ENCODE data around the gene ENDOG.
"Not testable (repeated sequence)": the region's sequence is repeated elsewhere in the genome, so short reads cannot be mapped to it uniquely, and the experiment has no call there.

Gene ENDOG

DNA sequence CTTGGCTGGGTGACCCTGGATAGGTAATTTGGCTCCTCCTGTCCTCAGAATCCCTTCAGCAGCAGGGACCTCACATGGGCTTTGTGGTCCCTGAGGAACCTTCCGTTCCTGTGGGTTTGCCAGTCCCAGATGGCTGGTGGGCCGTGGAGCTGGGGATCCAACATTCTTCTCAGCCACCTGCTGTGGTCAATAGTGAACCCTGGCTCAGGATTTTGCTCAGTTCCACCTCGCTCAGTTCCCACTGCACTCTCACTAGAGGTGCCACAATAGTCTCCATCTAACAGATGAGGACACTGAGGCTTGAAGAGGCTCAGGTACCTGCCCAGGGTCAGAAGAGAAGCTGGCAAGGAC, 28.4 kb downstream of the ENDOG start:
- no peak for DNase-seq (ENCODE audit: low read depth, low spot score)
- Histone ChIP-seq H3K4me3 (ENCODE audit: low read length) (no peak overlapping the region), H3K27me3 (ENCODE audit: control insufficient read depth, insufficient read depth, low read length) (no peaks in the 10 kb centered on the region), H3K4me1 (ENCODE audit: control insufficient read depth, insufficient read depth, low read length) (no peaks in the 10 kb centered on the region), H3K27ac (ENCODE audit: low read length) (no peak overlapping the region), H3K36me3 (ENCODE audit: control insufficient read depth, insufficient read depth, low read length) (no peaks in the 10 kb centered on the region), H3K9me3 (ENCODE audit: control insufficient read depth, insufficient read depth, low read length) (no peaks in the 10 kb centered on the region)
- no CpG with 5 or more reads among the region's 3 CpGs for WGBS (ENCODE audit: insufficient coverage, insufficient read length)

- no peaks in the 10 kb centered on the region for H3K27me3 ChIP-seq (ENCODE audit: control insufficient read depth, insufficient read depth, low read length)
- no peak for DNase-seq (ENCODE audit: low read depth, low spot score)
- no peak overlapping the region for H3K27ac ChIP-seq (ENCODE audit: low read length)
- no peaks in the 10 kb centered on the region for H3K36me3 ChIP-seq (ENCODE audit: control insufficient read depth, insufficient read depth, low read length)
- no CpG with 5 or more reads among the region's 1 CpG for WGBS (ENCODE audit: insufficient coverage, insufficient read length)
- H3K9me3 ChIP-seq (ENCODE audit: control insufficient read depth, insufficient read depth, low read length): no peaks in the 10 kb centered on the region
- no peak overlapping the region for H3K4me3 ChIP-seq (ENCODE audit: low read length)
- H3K4me1 ChIP-seq (ENCODE audit: control insufficient read depth, insufficient read depth, low read length): no peaks in the 10 kb centered on the region
Measured at GRCh38 chr9:128847803-128848202, 29.5 kb downstream of the ENDOG start.

DNA sequence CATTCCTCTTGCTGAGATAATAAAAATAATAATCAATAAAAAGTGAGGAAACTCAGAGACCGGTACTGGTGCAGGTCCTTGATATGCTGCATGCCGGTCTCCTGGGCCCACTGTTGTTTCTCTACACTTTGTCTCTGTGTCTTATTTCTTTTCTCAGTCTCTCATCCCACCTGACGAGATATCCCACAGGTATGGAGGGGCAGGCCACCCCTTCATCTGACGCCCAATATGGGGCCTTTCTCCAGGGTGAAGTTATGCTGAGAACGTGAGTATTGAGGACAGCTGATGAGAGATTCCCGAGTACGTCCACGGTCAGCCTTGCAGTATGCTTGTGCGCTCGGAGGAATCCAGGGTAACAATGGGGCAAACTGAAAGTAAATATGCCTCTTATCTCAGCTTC, 32.7 kb downstream of the ENDOG start:
- not testable (repeated sequence) for H3K27me3 ChIP-seq (ENCODE audit: control insufficient read depth, insufficient read depth, low read length); H3K9me3 ChIP-seq (ENCODE audit: control insufficient read depth, insufficient read depth, low read length); DNase-seq (ENCODE audit: low read depth, low spot score); H3K27ac ChIP-seq (ENCODE audit: low read length); H3K36me3 ChIP-seq (ENCODE audit: control insufficient read depth, insufficient read depth, low read length); H3K4me1 ChIP-seq (ENCODE audit: control insufficient read depth, insufficient read depth, low read length); H3K4me3 ChIP-seq (ENCODE audit: low read length)
- no CpG with 5 or more reads among the region's 10 CpGs for WGBS (ENCODE audit: insufficient coverage, insufficient read length)

- H3K4me3 ChIP-seq (ENCODE audit: low read length); H3K36me3 ChIP-seq (ENCODE audit: control insufficient read depth, insufficient read depth, low read length); H3K9me3 ChIP-seq (ENCODE audit: control insufficient read depth, insufficient read depth, low read length); H3K27ac ChIP-seq (ENCODE audit: low read length); H3K27me3 ChIP-seq (ENCODE audit: control insufficient read depth, insufficient read depth, low read length); DNase-seq (ENCODE audit: low read depth, low spot score); H3K4me1 ChIP-seq (ENCODE audit: control insufficient read depth, insufficient read depth, low read length): not testable (repeated sequence)
- WGBS (ENCODE audit: insufficient coverage, insufficient read length): no CpG with 5 or more reads among the region's 10 CpGs
Measured at GRCh38 chr9:128851779-128852600, 33.7 kb downstream of the ENDOG start.

DNA sequence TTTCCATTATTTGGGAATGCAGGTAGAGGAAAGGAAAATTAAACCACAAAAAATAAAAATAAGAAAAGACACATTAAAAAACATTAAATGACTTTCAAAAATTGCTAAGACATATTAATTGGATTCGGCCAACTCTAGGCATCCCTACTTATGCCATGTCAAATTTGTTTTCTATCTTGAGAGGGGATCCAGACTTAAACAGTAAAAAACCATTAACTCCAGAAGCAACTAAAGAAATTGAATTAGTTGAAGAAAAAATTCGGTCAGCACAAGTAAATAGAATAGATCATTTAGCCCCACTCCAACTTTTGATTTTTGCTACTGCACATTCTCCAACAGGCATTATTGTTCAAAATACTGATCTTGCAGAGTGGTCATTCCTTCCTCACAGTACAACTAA, 34.3 kb downstream of the ENDOG start:
- H3K27me3 ChIP-seq (ENCODE audit: control insufficient read depth, insufficient read depth, low read length); DNase-seq (ENCODE audit: low read depth, low spot score); H3K27ac ChIP-seq (ENCODE audit: low read length); H3K4me3 ChIP-seq (ENCODE audit: low read length); H3K9me3 ChIP-seq (ENCODE audit: control insufficient read depth, insufficient read depth, low read length); H3K4me1 ChIP-seq (ENCODE audit: control insufficient read depth, insufficient read depth, low read length); H3K36me3 ChIP-seq (ENCODE audit: control insufficient read depth, insufficient read depth, low read length): not testable (repeated sequence)
- WGBS (ENCODE audit: insufficient coverage, insufficient read length): no CpG with 5 or more reads among the region's 2 CpGs

GRCh38 chr9:128854454-128854853, 36.2 kb downstream of the ENDOG start:
- H3K4me1 ChIP-seq (ENCODE audit: control insufficient read depth, insufficient read depth, low read length); H3K27me3 ChIP-seq (ENCODE audit: control insufficient read depth, insufficient read depth, low read length); H3K9me3 ChIP-seq (ENCODE audit: control insufficient read depth, insufficient read depth, low read length); DNase-seq (ENCODE audit: low read depth, low spot score); H3K36me3 ChIP-seq (ENCODE audit: control insufficient read depth, insufficient read depth, low read length); H3K4me3 ChIP-seq (ENCODE audit: low read length); H3K27ac ChIP-seq (ENCODE audit: low read length): not testable (repeated sequence)
- whole genome bisulfite sequencing (ENCODE audit: insufficient coverage, insufficient read length): no CpG with 5 or more reads among the region's 6 CpGs

GRCh38 chr9:128858476-128858875, 40.2 kb downstream of the ENDOG start:
- H3K27me3 ChIP-seq (ENCODE audit: control insufficient read depth, insufficient read depth, low read length); DNase-seq (ENCODE audit: low read depth, low spot score); H3K36me3 ChIP-seq (ENCODE audit: control insufficient read depth, insufficient read depth, low read length); H3K9me3 ChIP-seq (ENCODE audit: control insufficient read depth, insufficient read depth, low read length); H3K4me1 ChIP-seq (ENCODE audit: control insufficient read depth, insufficient read depth, low read length); H3K27ac ChIP-seq (ENCODE audit: low read length); H3K4me3 ChIP-seq (ENCODE audit: low read length): not testable (repeated sequence)
- WGBS (ENCODE audit: insufficient coverage, insufficient read length): no CpG with 5 or more reads among the region's 7 CpGs

DNA sequence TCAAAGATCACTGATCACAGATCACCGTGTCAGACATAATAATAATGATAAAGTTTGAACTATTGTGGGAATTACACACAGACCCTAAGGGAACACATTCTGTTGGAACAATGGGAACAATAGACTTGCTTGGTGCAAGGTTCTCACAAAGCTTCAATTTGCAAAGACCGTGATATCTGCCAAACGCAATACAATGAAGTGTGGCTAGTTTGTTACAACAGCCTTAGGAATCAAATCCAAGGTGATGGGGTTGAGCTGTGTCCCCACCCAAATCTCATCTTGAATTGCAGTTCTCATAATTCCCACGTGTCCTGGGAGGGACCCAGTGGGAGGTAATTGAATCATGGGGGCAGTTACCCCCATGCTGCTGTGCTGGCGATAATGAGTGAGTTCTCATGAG, 42.6 kb downstream of the ENDOG start:
- no peaks in the 10 kb centered on the region for H3K36me3 ChIP-seq (ENCODE audit: control insufficient read depth, insufficient read depth, low read length)
- no peaks in the 10 kb centered on the region for H3K27me3 ChIP-seq (ENCODE audit: control insufficient read depth, insufficient read depth, low read length)
- no peak for DNase-seq (ENCODE audit: low read depth, low spot score)
- no peaks in the 10 kb centered on the region for H3K4me1 ChIP-seq (ENCODE audit: control insufficient read depth, insufficient read depth, low read length)
- no peaks in the 10 kb centered on the region for H3K9me3 ChIP-seq (ENCODE audit: control insufficient read depth, insufficient read depth, low read length)
- no CpG with 5 or more reads among the region's 5 CpGs for WGBS (ENCODE audit: insufficient coverage, insufficient read length)
- no peak overlapping the region for H3K27ac ChIP-seq (ENCODE audit: low read length)
- H3K4me3 ChIP-seq (ENCODE audit: low read length): no peak overlapping the region

GRCh38 chr9:128861501-128861900, 43.2 kb downstream of the ENDOG start:
- H3K9me3 ChIP-seq (ENCODE audit: control insufficient read depth, insufficient read depth, low read length): no peaks in the 10 kb centered on the region
- no peak overlapping the region for H3K4me3 ChIP-seq (ENCODE audit: low read length)
- no peaks in the 10 kb centered on the region for H3K4me1 ChIP-seq (ENCODE audit: control insufficient read depth, insufficient read depth, low read length)
- no peaks in the 10 kb centered on the region for H3K36me3 ChIP-seq (ENCODE audit: control insufficient read depth, insufficient read depth, low read length)
- WGBS (ENCODE audit: insufficient coverage, insufficient read length): no CpG with 5 or more reads among the region's 6 CpGs
- DNase-seq (ENCODE audit: low read depth, low spot score): no peak
- H3K27ac ChIP-seq (ENCODE audit: low read length): no peak overlapping the region
- no peaks in the 10 kb centered on the region for H3K27me3 ChIP-seq (ENCODE audit: control insufficient read depth, insufficient read depth, low read length)

GRCh38 chr9:128862401-128862851, 44.1 kb downstream of the ENDOG start:
- no peak for DNase-seq (ENCODE audit: low read depth, low spot score)
- Histone ChIP-seq H3K27ac (ENCODE audit: low read length) (no peak overlapping the region), H3K9me3 (ENCODE audit: control insufficient read depth, insufficient read depth, low read length) (no peaks in the 10 kb centered on the region), H3K4me1 (ENCODE audit: control insufficient read depth, insufficient read depth, low read length) (no peaks in the 10 kb centered on the region), H3K4me3 (ENCODE audit: low read length) (no peak overlapping the region), H3K27me3 (ENCODE audit: control insufficient read depth, insufficient read depth, low read length) (no peaks in the 10 kb centered on the region), H3K36me3 (ENCODE audit: control insufficient read depth, insufficient read depth, low read length) (no peaks in the 10 kb centered on the region)
- WGBS (ENCODE audit: insufficient coverage, insufficient read length): no CpG with 5 or more reads among the region's 6 CpGs

DNA sequence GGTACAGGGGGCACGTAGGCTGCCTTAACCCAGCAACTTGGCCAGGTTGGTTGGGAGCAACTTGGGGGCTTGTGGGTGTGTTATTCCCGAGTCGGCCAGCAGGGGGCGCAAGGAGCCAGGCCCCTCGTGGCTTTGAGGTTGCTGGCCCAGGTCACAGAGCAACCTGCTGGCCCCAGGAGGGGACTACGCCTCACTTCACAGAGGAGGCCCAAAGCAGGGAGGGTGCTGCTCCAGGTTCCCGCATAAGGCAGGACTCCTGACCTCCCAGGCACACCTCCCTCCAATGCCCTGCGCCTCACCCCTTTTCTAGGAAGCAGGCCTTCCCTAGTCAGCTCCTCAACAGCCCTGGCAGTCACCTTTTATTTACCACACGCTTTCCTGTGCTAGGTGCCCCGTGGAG, 45.3 kb downstream of the ENDOG start:
- no peak overlapping the region for H3K27ac ChIP-seq (ENCODE audit: low read length)
- H3K4me3 ChIP-seq (ENCODE audit: low read length): no peak overlapping the region
- no peaks in the 10 kb centered on the region for H3K4me1 ChIP-seq (ENCODE audit: control insufficient read depth, insufficient read depth, low read length)
- peak; percentile 79 for DNase-seq (ENCODE audit: low read depth, low spot score)
- no peaks in the 10 kb centered on the region for H3K36me3 ChIP-seq (ENCODE audit: control insufficient read depth, insufficient read depth, low read length)
- H3K27me3 ChIP-seq (ENCODE audit: control insufficient read depth, insufficient read depth, low read length): no peaks in the 10 kb centered on the region
- no CpG with 5 or more reads among the region's 10 CpGs for WGBS (ENCODE audit: insufficient coverage, insufficient read length)
- no peaks in the 10 kb centered on the region for H3K9me3 ChIP-seq (ENCODE audit: control insufficient read depth, insufficient read depth, low read length)

Measured in iPS DF 6.9 (cell line).